ENCODE measurements around the gene CCDC13. TPM values are rescaled to one million over a fixed set of nuclear protein-coding genes. Genes with fewer than 3 reads are reported as not detected.

CCDC13 gene
- total and polyA plus RNA-seq, 2 donors (not counting 3 experiments of a cell fraction or from before 2014, with no cell fraction given), result 0.36 to 0.82 TPM

DNA sequence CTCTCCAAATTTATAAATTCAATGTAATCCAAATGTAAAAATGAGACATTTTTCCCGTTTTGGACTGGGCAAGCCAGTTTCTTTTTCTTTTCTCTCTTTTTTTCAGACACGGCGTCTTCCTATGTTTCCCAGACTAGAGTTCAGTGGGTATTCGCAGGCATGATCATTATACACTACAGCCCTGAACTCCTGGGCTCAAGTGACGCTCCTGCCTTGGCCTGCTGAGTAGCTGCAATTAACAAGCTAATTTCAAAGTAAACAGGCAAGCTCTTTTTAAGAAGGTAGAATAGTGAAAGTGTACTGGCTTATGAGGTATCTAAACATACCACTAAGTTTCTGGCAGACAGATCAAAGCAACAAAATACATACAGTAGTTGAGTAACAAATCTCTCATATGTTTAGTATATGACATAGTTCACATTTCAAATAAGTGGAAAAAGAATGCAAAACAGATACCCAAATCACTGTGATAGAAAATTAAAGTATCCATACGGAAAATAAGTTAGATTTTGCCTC lies 17.7 kb upstream of the CCDC13 start:
- H3K27ac ChIP-seq (ENCODE audit: insufficient read depth, low read depth, low read length), result no peak overlapping the region
- no peaks in the 10 kb centered on the region for H3K27me3 ChIP-seq (ENCODE audit: control insufficient read depth in 2 of 2, insufficient read depth in 2 of 2, low read length in 2 of 2)
- H3K4me1 ChIP-seq (ENCODE audit: control insufficient read depth, extremely low read depth, insufficient read depth, low read length), result no peaks in the 10 kb centered on the region
- peaks cover 17% of the 10 kb centered on the region for H3K79me2 ChIP-seq (ENCODE audit: control insufficient read depth, insufficient read depth, low read length)
- H4K20me1 ChIP-seq (replicated peaks; ENCODE audit: control insufficient read depth, extremely low read depth, insufficient read depth, low read length), result peaks cover 4% of the 10 kb centered on the region
- H2AFZ ChIP-seq (ENCODE audit: low read depth, low read length), result no peak overlapping the region
- POLR2A ChIA-PET, result no interaction called here
- DNase-seq (ENCODE audit: low read depth, low spot score) (no peak), FAIRE-seq (no peak)
- H3K9me3 ChIP-seq (replicated peaks; ENCODE audit: control insufficient read depth, insufficient read depth, low read length), result no peaks in the 10 kb centered on the region
- BruUV-seq (replicated peaks), result no TSS peak
- CTCF ChIA-PET, result no interaction called here
- no peak overlapping the region for H3K9ac ChIP-seq (replicated peaks; ENCODE audit: extremely low read depth, insufficient read depth, low read length)
- H3K9me1 ChIP-seq (replicated peaks; ENCODE audit: control insufficient read depth, extremely low read depth, insufficient read depth, low read length), result no peaks in the 10 kb centered on the region
- no peak overlapping the region for H3K4me3 ChIP-seq (replicated peaks in 1 of 3; ENCODE audit: insufficient read depth in 1 of 3, low read depth in 1 of 3, low read length in 3 of 3)
- no peak overlapping the region for H3K4me2 ChIP-seq (ENCODE audit: insufficient read depth, low read length)
- intact Hi-C loops (cut with micrococcal nuclease), result no loop called here
- dilution Hi-C loops (cut with MboI; ENCODE audit: extremely low pct_ligation_motif_present, low sequenced_read_pairs), result no loop called here
- TF ChIP-seq FOS (IDR thresholded peaks at IDR 0.05; ENCODE audit: borderline replicate concordance, insufficient read depth, low read length) (no peak), JUN (IDR thresholded peaks at IDR 0.05; ENCODE audit: borderline replicate concordance, insufficient read depth, insufficient read length, low read depth) (no peak), GATA2 (IDR thresholded peaks at IDR 0.05; ENCODE audit: insufficient read depth, insufficient read length, low read depth, low read length) (no peak), EZH2 (IDR thresholded peaks at IDR 0.05; ENCODE audit: borderline replicate concordance, low read depth, low read length, severe bottlenecking) (no peak), POLR2AphosphoS5 (IDR thresholded peaks at IDR 0.05; ENCODE audit: insufficient read depth, low read depth, low read length) (no peak), POLR2A (IDR thresholded peaks at IDR 0.05; ENCODE audit: low read depth, low read length) (no peak), MYC (IDR thresholded peaks at IDR 0.05; ENCODE audit: low read depth, low read length) (no peak)
- TF ChIP-seq, protein P1, sequence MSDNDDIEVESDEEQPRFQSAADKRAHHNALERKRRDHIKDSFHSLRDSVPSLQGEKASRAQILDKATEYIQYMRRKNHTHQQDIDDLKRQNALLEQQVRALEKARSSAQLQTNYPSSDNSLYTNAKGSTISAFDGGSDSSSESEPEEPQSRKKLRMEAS (IDR thresholded peaks at IDR 0.05; ENCODE audit: insufficient read depth, insufficient read length), result no peak
- TF ChIP-seq, protein P2, sequence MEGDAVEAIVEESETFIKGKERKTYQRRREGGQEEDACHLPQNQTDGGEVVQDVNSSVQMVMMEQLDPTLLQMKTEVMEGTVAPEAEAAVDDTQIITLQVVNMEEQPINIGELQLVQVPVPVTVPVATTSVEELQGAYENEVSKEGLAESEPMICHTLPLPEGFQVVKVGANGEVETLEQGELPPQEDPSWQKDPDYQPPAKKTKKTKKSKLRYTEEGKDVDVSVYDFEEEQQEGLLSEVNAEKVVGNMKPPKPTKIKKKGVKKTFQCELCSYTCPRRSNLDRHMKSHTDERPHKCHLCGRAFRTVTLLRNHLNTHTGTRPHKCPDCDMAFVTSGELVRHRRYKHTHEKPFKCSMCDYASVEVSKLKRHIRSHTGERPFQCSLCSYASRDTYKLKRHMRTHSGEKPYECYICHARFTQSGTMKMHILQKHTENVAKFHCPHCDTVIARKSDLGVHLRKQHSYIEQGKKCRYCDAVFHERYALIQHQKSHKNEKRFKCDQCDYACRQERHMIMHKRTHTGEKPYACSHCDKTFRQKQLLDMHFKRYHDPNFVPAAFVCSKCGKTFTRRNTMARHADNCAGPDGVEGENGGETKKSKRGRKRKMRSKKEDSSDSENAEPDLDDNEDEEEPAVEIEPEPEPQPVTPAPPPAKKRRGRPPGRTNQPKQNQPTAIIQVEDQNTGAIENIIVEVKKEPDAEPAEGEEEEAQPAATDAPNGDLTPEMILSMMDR (IDR thresholded peaks at IDR 0.05; ENCODE audit: extremely low read depth in 1 of 2, insufficient read depth in 1 of 2, low read depth in 1 of 2, low read length in 2 of 2), result no peak
- H3K36me3 ChIP-seq (ENCODE audit: control insufficient read depth in 2 of 2, extremely low read depth in 1 of 2, insufficient read depth in 2 of 2, low read length in 2 of 2), result peaks cover 3 to 10% of the 10 kb centered on the region in 2 experiments

All from endothelial cell of umbilical vein (primary cell).